Measurements from ENCODE around the gene PPP2R3B.
"Not testable (repeated sequence)": the region's sequence is repeated elsewhere in the genome, so short reads cannot be mapped to it uniquely, and the experiment has no call there.

DNA sequence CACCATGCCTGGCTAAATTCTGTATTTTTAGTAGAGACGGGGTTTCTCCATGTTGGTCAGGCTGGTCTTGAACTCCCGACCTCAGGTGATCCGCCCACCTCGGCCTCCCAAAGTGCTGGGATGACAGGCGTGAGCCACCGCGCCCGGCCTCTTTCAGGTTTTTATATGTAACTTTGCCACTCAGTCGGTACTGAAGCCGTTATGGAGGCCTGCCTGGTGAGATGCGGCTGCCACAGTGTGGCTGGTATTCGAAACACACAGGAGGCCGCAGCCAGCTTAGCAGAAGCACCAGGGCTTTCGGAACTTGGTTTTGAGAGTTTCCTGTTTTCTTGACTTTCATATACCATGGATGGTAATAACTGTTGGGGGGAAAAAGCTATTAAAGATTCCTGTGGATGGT is 62.0 kb downstream of the PPP2R3B start:
- TF ChIP-seq, protein P1, sequence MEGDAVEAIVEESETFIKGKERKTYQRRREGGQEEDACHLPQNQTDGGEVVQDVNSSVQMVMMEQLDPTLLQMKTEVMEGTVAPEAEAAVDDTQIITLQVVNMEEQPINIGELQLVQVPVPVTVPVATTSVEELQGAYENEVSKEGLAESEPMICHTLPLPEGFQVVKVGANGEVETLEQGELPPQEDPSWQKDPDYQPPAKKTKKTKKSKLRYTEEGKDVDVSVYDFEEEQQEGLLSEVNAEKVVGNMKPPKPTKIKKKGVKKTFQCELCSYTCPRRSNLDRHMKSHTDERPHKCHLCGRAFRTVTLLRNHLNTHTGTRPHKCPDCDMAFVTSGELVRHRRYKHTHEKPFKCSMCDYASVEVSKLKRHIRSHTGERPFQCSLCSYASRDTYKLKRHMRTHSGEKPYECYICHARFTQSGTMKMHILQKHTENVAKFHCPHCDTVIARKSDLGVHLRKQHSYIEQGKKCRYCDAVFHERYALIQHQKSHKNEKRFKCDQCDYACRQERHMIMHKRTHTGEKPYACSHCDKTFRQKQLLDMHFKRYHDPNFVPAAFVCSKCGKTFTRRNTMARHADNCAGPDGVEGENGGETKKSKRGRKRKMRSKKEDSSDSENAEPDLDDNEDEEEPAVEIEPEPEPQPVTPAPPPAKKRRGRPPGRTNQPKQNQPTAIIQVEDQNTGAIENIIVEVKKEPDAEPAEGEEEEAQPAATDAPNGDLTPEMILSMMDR (IDR thresholded peaks at IDR 0.05; ENCODE audit: low read depth, low read length), result not testable (repeated sequence)
- TF ChIP-seq EZH2phosphoT487 (IDR thresholded peaks at IDR 0.05; ENCODE audit: low read depth), result not testable (repeated sequence)
